RWPE1 (cell line): ENCODE results near the gene CNIH2.

Experiments used
- CTCF ChIA-PET: fragments of 350-600 bp; sonication (Branson Sonifier 250); formaldehyde crosslinking; extraction: SDS; loops from one replicate; lab custom pipeline; 2021; lab: Yijun Ruan, JAX
- POLR2A ChIA-PET: fragments of 400-600 bp; formaldehyde crosslinking; extraction: SDS; loops from one replicate; lab custom pipeline; 2020; ENCODE audit warnings: antibody characterized with exemption; ENCODE audit not compliant: low non-redundant PET; lab: Yijun Ruan, JAX
- DNase-seq: peaks from one replicate; pipeline ENCODE4 v3.0.0; 2012; ENCODE audit warnings: low spot score
- H3K27ac ChIP-seq: fragments of 450-650 bp; 2 replicates; pipeline ENCODE4 v1.5.1; 2017
- CTCF ChIP-seq: fragments of 450-650 bp; conservative IDR thresholded peaks from 2 replicates; pipeline ENCODE4 v1.5.1; 2017; ENCODE audit warnings: low read depth, mild to moderate bottlenecking

Gene CNIH2

GRCh38 chr11:66311470-66311964, 33.5 kb downstream of the CNIH2 start:
- peak overlapping the region; percentile 93 for H3K27ac ChIP-seq
- ChIA-PET CTCF (interaction anchor here (0.6 to 3.2 kb wide), 31 partner anchors 9 to 357 kb away, joined by 3 to 25 read pairs (median 4); partner anchors contain the start of genes BRMS1, RIN1 and SLC29A2), POLR2A (interaction anchor here (2.0 kb wide), 1 partner anchor 75 kb away, joined by 5 read pairs; no protein-coding TSS in a partner anchor)
- TF ChIP-seq CTCF: peak; percentile 87
- DNase-seq: no peak

- CTCF ChIA-PET: interaction anchor here (0.6 to 3.2 kb wide), 28 partner anchors 11 to 814 kb away, joined by 3 to 25 read pairs (median 4); partner anchors contain the start of genes BRMS1, RIN1 and SLC29A2
- peak; percentile 58 for TF ChIP-seq CTCF
- peak overlapping the region; percentile 93 for H3K27ac ChIP-seq
- DNase-seq: peak; percentile 89
- POLR2A ChIA-PET: interaction anchor here (0.6 to 2.0 kb wide), 5 partner anchors 23 to 153 kb away, joined by 3 to 5 read pairs (median 3); partner anchors contain the start of gene YIF1A
Measured at GRCh38 chr11:66311965-66312548, 34.1 kb downstream of the CNIH2 start.

- POLR2A ChIA-PET: interaction anchor here (0.6 to 2.0 kb wide), 7 partner anchors 15 to 190 kb away, joined by 3 to 5 read pairs (median 4); partner anchors contain the start of gene YIF1A
- TF ChIP-seq CTCF: no peak
- peak overlapping the region; percentile 93 for H3K27ac ChIP-seq
- CTCF ChIA-PET: interaction anchor here (0.6 to 3.2 kb wide), 8 partner anchors 12 to 813 kb away, joined by 3 to 25 read pairs (median 11); partner anchors contain the start of gene RIN1
- peak; percentile 95 for DNase-seq
Measured at GRCh38 chr11:66312549-66313320, 34.8 kb downstream of the CNIH2 start.

GRCh38 chr11:66313321-66314185, 35.6 kb downstream of the CNIH2 start:
- peak overlapping the region; percentile 93 for H3K27ac ChIP-seq
- no peak for DNase-seq
- ChIA-PET CTCF (interaction anchor here (1.0 to 3.2 kb wide), 4 partner anchors 12 to 76 kb away, joined by 3 to 25 read pairs (median 20); partner anchors contain the start of gene RIN1), POLR2A (interaction anchor here (0.6 to 1.0 kb wide), 3 partner anchors 16 to 191 kb away, joined by 3 to 5 read pairs (median 4); partner anchors contain the start of gene YIF1A)
- TF ChIP-seq CTCF: no peak

GRCh38 chr11:66314186-66314501, 36.2 kb downstream of the CNIH2 start:
- CTCF ChIA-PET: interaction anchor here (1.0 kb wide), 1 partner anchor 75 kb away, joined by 3 read pairs; no protein-coding TSS in a partner anchor
- POLR2A ChIA-PET: no interaction called here
- H3K27ac ChIP-seq: peak overlapping the region; percentile 93
- DNase-seq: no peak
- TF ChIP-seq CTCF: no peak
